DND-41 (cell line): ENCODE results near the gene SPHK1.
"Not testable (repeated sequence)": the region's sequence is repeated elsewhere in the genome, so short reads cannot be mapped to it uniquely, and the experiment has no call there.

Experiments
- ATAC-seq: fragments of 200-7000 bp; cut with Tn5 transposase; 3 replicates; pipeline ENCODE4 v1.9.1; 2021; ENCODE audit warnings: low read depth; ENCODE audit not compliant: insufficient read depth
- DNase-seq: peaks from one replicate; pipeline ENCODE4 v3.0.0-alpha.2; 2020
- H2AFZ ChIP-seq: 2 replicates; pipeline ENCODE4 v1.6.0; 2012; ENCODE audit warnings: low read depth, low read length
- H3K27ac ChIP-seq: 2 replicates; pipeline ENCODE4 v1.5.1; 2012; ENCODE audit warnings: low read length, inconsistent platforms
- H3K27me3 ChIP-seq: fragments of 200-600 bp; sonication (generic); 2 replicates; pipeline ENCODE4 v1.6.0; 2012; ENCODE audit warnings: low read length, mild to moderate bottlenecking, inconsistent platforms; ENCODE audit not compliant: insufficient read depth, poor library complexity
- H3K36me3 ChIP-seq: 2 replicates; pipeline ENCODE4 v1.5.1; 2012; ENCODE audit warnings: low read length, inconsistent platforms; ENCODE audit not compliant: insufficient read depth
- H3K4me1 ChIP-seq: 2 replicates; pipeline ENCODE4 v1.5.1; 2012; ENCODE audit warnings: mild to moderate bottlenecking, low read length; ENCODE audit not compliant: insufficient read depth
- H3K4me2 ChIP-seq: 2 replicates; pipeline ENCODE4 v1.6.0; 2012; ENCODE audit warnings: mild to moderate bottlenecking, moderate library complexity, low read length, inconsistent platforms; ENCODE audit not compliant: insufficient read depth
- H3K4me3 ChIP-seq, 2 experiments: fragments of 200-600 bp in 1 of 2; shearing (Covaris generic) in 1 of 2; 2 replicates each; pipeline ENCODE4 v1.5.1; 2012 to 2016; ENCODE audit warnings: inconsistent platforms in 2 of 2, low read length in 2 of 2, mild to moderate bottlenecking in 2 of 2, low read depth in 1 of 2, moderate library complexity in 1 of 2
- H3K79me2 ChIP-seq: 2 replicates; pipeline ENCODE4 v1.6.0; 2012; ENCODE audit warnings: low read length, inconsistent platforms; ENCODE audit not compliant: insufficient read depth
- H3K9ac ChIP-seq: 2 replicates; pipeline ENCODE4 v1.6.0; 2012; ENCODE audit warnings: low read depth, mild to moderate bottlenecking, inconsistent platforms, low read length, moderate library complexity
- H3K9me3 ChIP-seq: 2 replicates; pipeline ENCODE4 v1.5.1; 2012; ENCODE audit warnings: low read length, moderate library complexity, mild to moderate bottlenecking, inconsistent platforms; ENCODE audit not compliant: insufficient read depth, severe bottlenecking
- H4K20me1 ChIP-seq: 2 replicates; pipeline ENCODE4 v1.6.0; 2012; ENCODE audit warnings: low read length; ENCODE audit not compliant: insufficient read depth
- CTCF ChIP-seq: IDR thresholded peaks from 2 replicates; pipeline ENCODE4 v1.5.1; 2012; ENCODE audit warnings: borderline replicate concordance, low read length, moderate library complexity, mild to moderate bottlenecking; ENCODE audit not compliant: poor library complexity, severe bottlenecking; ENCODE audit errors: extremely low read depth
- EZH2 ChIP-seq: IDR thresholded peaks from 3 replicates; pipeline ENCODE4 v1.6.1; 2012; ENCODE audit warnings: borderline replicate concordance, low read depth, mild to moderate bottlenecking, moderate library complexity, low read length, inconsistent platforms; ENCODE audit not compliant: severe bottlenecking

SPHK1 gene

DNA sequence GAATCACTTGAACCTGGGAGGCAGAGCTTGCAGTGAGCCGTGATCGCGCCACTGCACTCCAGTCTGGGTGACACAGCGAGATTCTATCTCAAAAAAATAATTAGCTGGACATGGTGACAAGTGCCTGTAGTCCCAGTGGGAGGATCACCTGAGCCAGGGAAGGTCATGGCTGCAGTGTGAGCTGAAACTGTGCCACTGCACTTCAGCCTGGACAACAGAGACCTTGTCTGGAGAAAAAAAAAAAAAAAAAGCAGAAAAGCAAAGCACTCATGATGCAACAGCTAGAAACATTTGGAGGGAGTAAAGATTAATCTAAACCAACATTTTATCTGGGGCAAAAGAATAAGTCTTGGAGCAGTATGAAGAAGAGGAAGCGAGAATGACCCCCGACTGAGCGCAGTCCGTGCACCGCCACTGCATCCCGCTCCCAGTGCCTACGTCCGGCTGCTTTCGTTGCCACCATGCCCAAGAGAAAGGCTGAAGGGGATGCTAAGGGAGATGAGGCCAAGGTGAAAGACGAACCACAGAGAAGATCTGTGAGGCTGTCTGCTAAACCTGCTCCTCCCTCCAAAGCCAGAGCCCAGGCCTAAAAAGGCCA, 38.9 kb upstream of the SPHK1 start:
- no peak overlapping the region for H3K9ac ChIP-seq

GRCh38 chr17:76346936-76347335, 37.5 kb upstream of the SPHK1 start:
- not testable (repeated sequence) for H3K27ac ChIP-seq, H3K9me3 ChIP-seq, H2AFZ ChIP-seq, H3K4me2 ChIP-seq, ATAC-seq, H3K27me3 ChIP-seq, H3K4me3 ChIP-seq, H4K20me1 ChIP-seq, DNase-seq, H3K9ac ChIP-seq
- Histone ChIP-seq H3K4me1 (peaks cover 13% of the 10 kb centered on the region), H3K79me2 (peaks cover 18% of the 10 kb centered on the region), H3K36me3 (peaks cover 56% of the 10 kb centered on the region)

More for the DNA sequence above, 38.9 kb upstream of the SPHK1 start:
- H3K4me3 ChIP-seq = no peak overlapping the region
- DNase-seq (no peak), ATAC-seq (no peak)
- no peaks in the 10 kb centered on the region; the same call in 1 of the 2 replicates for H4K20me1 ChIP-seq
- peaks cover 63% of the 10 kb centered on the region for H3K36me3 ChIP-seq
- H3K27me3 ChIP-seq = no peaks in the 10 kb centered on the region
- peaks cover 2% of the 10 kb centered on the region; the same call in 1 of the 2 replicates for H3K4me1 ChIP-seq
- H3K79me2 ChIP-seq = peaks cover 7% of the 10 kb centered on the region
- H3K9me3 ChIP-seq = no peaks in the 10 kb centered on the region
- H2AFZ ChIP-seq = no peak overlapping the region
- H3K4me2 ChIP-seq = no peak overlapping the region
- no peak for TF ChIP-seq CTCF
- no peak for TF ChIP-seq EZH2
- no peak overlapping the region for H3K27ac ChIP-seq

GRCh38 chr17:76350463-76350862, 33.9 kb upstream of the SPHK1 start:
- H3K9me3 ChIP-seq = no peaks in the 10 kb centered on the region
- H3K79me2 ChIP-seq = peaks cover 28% of the 10 kb centered on the region
- ATAC-seq (no peak), DNase-seq (no peak)
- no peak overlapping the region for H3K9ac ChIP-seq
- H3K4me1 ChIP-seq = peaks cover 34% of the 10 kb centered on the region
- no peaks in the 10 kb centered on the region for H3K27me3 ChIP-seq
- H3K36me3 ChIP-seq = peaks cover 27% of the 10 kb centered on the region
- no peak overlapping the region for H3K27ac ChIP-seq
- no peak for TF ChIP-seq CTCF
- no peak overlapping the region for H3K4me2 ChIP-seq
- no peaks in the 10 kb centered on the region; the same call in 1 of the 2 replicates for H4K20me1 ChIP-seq
- H3K4me3 ChIP-seq = no peak overlapping the region
- H2AFZ ChIP-seq = no peak overlapping the region

- H3K9ac ChIP-seq = 0 out of 2 replicates have a peak overlapping the region, but pooled peaks have one; percentile 26
- no peaks in the 10 kb centered on the region for H3K9me3 ChIP-seq
- no peak for TF ChIP-seq EZH2
- TF ChIP-seq CTCF = no peak
- peak overlapping the region; percentile 92 for H3K4me2 ChIP-seq
- no peak overlapping the region for H3K27ac ChIP-seq
- H3K4me3 ChIP-seq = peak overlapping the region in 1 of 2 experiments; percentile 38; a peak in 1 of 4 replicates
- no peak overlapping the region for H2AFZ ChIP-seq
- peaks cover 34% of the 10 kb centered on the region for H3K4me1 ChIP-seq
- no peak for DNase-seq
- ATAC-seq = no peak
- no peaks in the 10 kb centered on the region; the same call in 1 of the 2 replicates for H4K20me1 ChIP-seq
- H3K79me2 ChIP-seq = peaks cover 28% of the 10 kb centered on the region
- H3K36me3 ChIP-seq = peaks cover 15% of the 10 kb centered on the region
- no peaks in the 10 kb centered on the region for H3K27me3 ChIP-seq
These were observed 32.8 kb upstream of the SPHK1 start for GRCh38 chr17:76351526-76352071.
